H9 (cell line): Measurements from ENCODE around the gene HRC. TPM values are rescaled to one million over a fixed set of nuclear protein-coding genes. Genes with fewer than 3 reads are reported as not detected.

Experiments
- DNase-seq: peaks from one replicate; pipeline ENCODE4 v3.0.0-alpha.2; 2017
- H2AFZ ChIP-seq: one replicate; pipeline ENCODE4 v1.6.1; 2013; ENCODE audit warnings: mild to moderate bottlenecking, low read length, control low read depth, moderate library complexity
- H2AK5ac ChIP-seq: 2 replicates; pipeline ENCODE4 v1.6.1; 2013; ENCODE audit warnings: low read length, control low read depth, mixed read lengths; ENCODE audit not compliant: insufficient read length
- H2BK120ac ChIP-seq: one replicate; pipeline ENCODE4 v1.6.1; 2013; ENCODE audit warnings: low read depth, mild to moderate bottlenecking, low read length, control low read depth, inconsistent platforms; ENCODE audit not compliant: poor library complexity, severe bottlenecking
- H2BK12ac ChIP-seq: 2 replicates; pipeline ENCODE4 v1.6.1; 2013; ENCODE audit warnings: low read length, control low read depth, mixed read lengths, low read depth; ENCODE audit not compliant: insufficient read length
- H2BK15ac ChIP-seq: 2 replicates; pipeline ENCODE4 v1.6.1; 2013; ENCODE audit warnings: low read depth, low read length, control low read depth
- H2BK20ac ChIP-seq: one replicate; pipeline ENCODE4 v1.6.1; 2013; ENCODE audit warnings: low read depth, mild to moderate bottlenecking, low read length, control low read depth, inconsistent platforms; ENCODE audit not compliant: poor library complexity, severe bottlenecking
- H2BK5ac ChIP-seq: 2 replicates; pipeline ENCODE4 v1.6.1; 2013; ENCODE audit warnings: low read length, control low read depth, mixed read lengths; ENCODE audit not compliant: insufficient read length
- H3K14ac ChIP-seq: 2 replicates; pipeline ENCODE4 v1.6.1; 2013; ENCODE audit warnings: low read length, control low read depth; ENCODE audit not compliant: insufficient read depth
- H3K18ac ChIP-seq: 2 replicates; pipeline ENCODE4 v1.6.1; 2013; ENCODE audit warnings: low read depth, mild to moderate bottlenecking, mixed read lengths, low read length, control low read depth; ENCODE audit not compliant: insufficient read length
- H3K23ac ChIP-seq: 2 replicates; pipeline ENCODE4 v1.6.1; 2013; ENCODE audit warnings: low read length, control low read depth, mixed read lengths, low read depth; ENCODE audit not compliant: insufficient read length
- H3K23me2 ChIP-seq: 2 replicates; pipeline ENCODE4 v1.6.1; 2013; ENCODE audit warnings: low read depth, mild to moderate bottlenecking, mixed read lengths, low read length, control low read depth; ENCODE audit not compliant: insufficient read length, poor library complexity, severe bottlenecking
- H3K27ac ChIP-seq: 2 replicates; pipeline ENCODE4 v1.5.1; 2013; ENCODE audit warnings: low read length, control low read depth, mixed read lengths, low read depth; ENCODE audit not compliant: insufficient read length
- H3K27me3 ChIP-seq: 2 replicates; pipeline ENCODE4 v1.6.1; 2013; ENCODE audit warnings: low read length, control low read depth, inconsistent platforms; ENCODE audit not compliant: insufficient read depth
- H3K4ac ChIP-seq: 2 replicates; pipeline ENCODE4 v1.6.1; 2013; ENCODE audit warnings: low read depth, mild to moderate bottlenecking, control low read depth, inconsistent platforms, low read length, moderate library complexity
- H3K4me1 ChIP-seq: 2 replicates; pipeline ENCODE4 v1.6.1; 2013; ENCODE audit warnings: low read length, control low read depth, inconsistent platforms; ENCODE audit not compliant: insufficient read depth
- H3K4me2 ChIP-seq: 2 replicates; pipeline ENCODE4 v1.6.1; 2013; ENCODE audit warnings: low read length, control low read depth, mixed read lengths; ENCODE audit not compliant: insufficient read length, insufficient read depth
- H3K56ac ChIP-seq: 2 replicates; pipeline ENCODE4 v1.6.1; 2013; ENCODE audit warnings: low read depth, mild to moderate bottlenecking, mixed read lengths, low read length, control low read depth; ENCODE audit not compliant: insufficient read length
- H3K79me1 ChIP-seq: 2 replicates; pipeline ENCODE4 v1.6.1; 2013; ENCODE audit warnings: low read depth, mild to moderate bottlenecking, moderate library complexity, low read length, control low read depth, inconsistent platforms; ENCODE audit not compliant: insufficient read depth, poor library complexity, severe bottlenecking
- H3K79me2 ChIP-seq: 2 replicates; pipeline ENCODE4 v1.6.1; 2013; ENCODE audit warnings: low read length, control low read depth, inconsistent platforms; ENCODE audit not compliant: insufficient read depth
- H3K9ac ChIP-seq: 2 replicates; pipeline ENCODE4 v1.6.1; 2013; ENCODE audit warnings: low read length, control low read depth, mixed read lengths; ENCODE audit not compliant: insufficient read length; ENCODE audit errors: extremely low read depth
- H3K9me3 ChIP-seq: one replicate; pipeline ENCODE4 v1.6.1; 2013; ENCODE audit warnings: low read depth, low read length, inconsistent platforms; ENCODE audit not compliant: control insufficient read depth
- H3T11ph ChIP-seq: one replicate; pipeline ENCODE4 v1.6.1; 2013; ENCODE audit warnings: mild to moderate bottlenecking, low read length, control low read depth, inconsistent platforms
- H4K20me1 ChIP-seq: one replicate; pipeline ENCODE4 v1.6.1; 2013; ENCODE audit not compliant: control insufficient read depth, insufficient read length, insufficient read depth
- H4K5ac ChIP-seq: 2 replicates; pipeline ENCODE4 v1.6.1; 2013; ENCODE audit warnings: low read depth, mild to moderate bottlenecking, mixed read lengths, low read length, control low read depth; ENCODE audit not compliant: insufficient read length
- H4K8ac ChIP-seq: replicated peaks from 2 replicates; pipeline ENCODE4 v1.6.1; 2013; ENCODE audit warnings: low read length, control low read depth, mixed read lengths, low read depth; ENCODE audit not compliant: insufficient read length
- H4K91ac ChIP-seq: 2 replicates; pipeline ENCODE4 v1.6.1; 2013; ENCODE audit warnings: low read depth, mild to moderate bottlenecking, moderate library complexity, mixed read lengths, low read length, control low read depth; ENCODE audit not compliant: insufficient read length
- H3K27ac Mint-ChIP-seq, 3 experiments: 2 replicates in 2 of 3; 3 replicates in 1 of 3; pipeline ENCODE4 v1.8.0; 2020 to 2021; ENCODE audit warnings: mixed read lengths in 3 of 3, mild to moderate bottlenecking in 1 of 3, moderate library complexity in 1 of 3
- H3K27me3 Mint-ChIP-seq: 2 replicates; pipeline ENCODE4 v1.8.0; 2021; ENCODE audit warnings: low read depth, mild to moderate bottlenecking, moderate library complexity, mixed read lengths
- H3K36me3 Mint-ChIP-seq, 3 experiments: 2 replicates in 2 of 3; 3 replicates in 1 of 3; pipeline ENCODE4 v1.8.0; 2020 to 2021; ENCODE audit warnings: low read depth in 3 of 3, mixed read lengths in 3 of 3; ENCODE audit not compliant: insufficient read depth in 1 of 3
- H3K4me1 Mint-ChIP-seq, 2 experiments: 2 replicates each; pipeline ENCODE4 v1.8.0; 2020; ENCODE audit warnings: mixed read lengths in 2 of 2
- H3K4me3 Mint-ChIP-seq, 2 experiments: 2 replicates in 1 of 2; 3 replicates in 1 of 2; pipeline ENCODE4 v1.8.0; 2020 to 2021; ENCODE audit warnings: mild to moderate bottlenecking in 2 of 2, mixed read lengths in 2 of 2, moderate library complexity in 1 of 2
- H3K9me3 Mint-ChIP-seq, 2 experiments: 2 replicates in 1 of 2; 3 replicates in 1 of 2; pipeline ENCODE4 v1.8.0; 2020; ENCODE audit warnings: mild to moderate bottlenecking in 2 of 2, mixed read lengths in 2 of 2, moderate library complexity in 1 of 2
- WGBS: extraction: QIAGEN DNeasy Blood & Tissue Kit; methylation state at CpG from one replicate; pipeline ENCODE4 v1.1.7; 2013; ENCODE audit warnings: missing lambda C conversion rate, low lambda C conversion rate, mixed read lengths; ENCODE audit not compliant: insufficient read length; ENCODE audit errors: extremely low coverage; 5-methylcytosine and 5-hydroxymethylcytosine counted together
- total RNA-seq: library from RNA; stranded (reverse); gene quantifications from 2 replicates; pipeline ENCODE4 v1.2.1, GENCODE V29; 2021
- TF ChIP-seq, protein P1 (sequence below): fragments of 200-600 bp; sonication (generic); conservative IDR thresholded peaks from 3 replicates; pipeline ENCODE4 v1.8.0; 2021; ENCODE audit warnings: antibody characterized with exemption, mild to moderate bottlenecking

Gene HRC
- total RNA-seq, 1 experiment from 2014 or later, result 1.8 TPM

DNA sequence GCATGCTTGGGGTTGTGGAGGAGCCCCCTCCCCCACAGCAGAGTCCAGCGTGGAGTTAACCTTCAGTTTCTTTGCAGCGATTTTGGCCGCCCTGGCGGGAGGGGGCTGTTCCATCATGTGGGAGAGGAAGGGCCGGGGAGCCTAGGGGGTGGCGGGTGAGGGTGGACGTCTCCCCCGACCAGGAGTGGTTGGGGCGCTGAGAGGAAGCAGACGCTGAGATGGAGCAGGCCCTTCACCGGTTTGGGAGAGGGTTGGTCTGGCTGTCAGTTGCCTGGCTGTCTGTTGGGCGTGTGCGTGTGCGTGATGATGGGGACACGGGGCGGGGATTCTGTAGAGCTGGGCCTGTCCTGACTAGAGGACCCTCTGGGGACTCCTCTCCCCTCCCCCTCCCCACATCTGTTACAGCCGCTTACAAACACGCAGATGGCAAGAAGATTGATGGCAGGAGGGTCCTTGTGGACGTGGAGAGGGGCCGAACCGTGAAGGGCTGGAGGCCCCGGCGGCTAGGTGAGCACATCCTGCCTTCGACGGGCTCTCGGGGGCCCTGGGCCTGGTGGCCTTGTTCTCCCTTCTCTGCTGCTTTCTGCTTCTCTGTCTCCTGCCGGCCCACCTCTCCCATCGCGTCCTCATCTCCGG, 50.8 kb downstream of the HRC start:
- H3K4ac ChIP-seq, result no peak overlapping the region
- no peak overlapping the region for H3K4me3 Mint-ChIP-seq

More for the DNA sequence above, 50.8 kb downstream of the HRC start:
- Histone ChIP-seq H4K8ac (no peak overlapping the region), H3K23me2 (no peaks in the 10 kb centered on the region), H3K56ac (no peak overlapping the region), H2BK20ac (no peak overlapping the region), H3K9me3 (no peaks in the 10 kb centered on the region), H4K5ac (no peak overlapping the region), H3K79me2 (no peaks in the 10 kb centered on the region), H3K27me3 (no peaks in the 10 kb centered on the region), H2AFZ (no peak overlapping the region), H3K9ac (no peak overlapping the region), H2BK120ac (no peak overlapping the region), H2BK15ac (no peak overlapping the region), H2AK5ac (no peak overlapping the region), H2BK12ac (no peak overlapping the region), H3K79me1 (no peaks in the 10 kb centered on the region), H3K23ac (no peak overlapping the region), H3T11ph (no peak overlapping the region), H2BK5ac (no peak overlapping the region), H3K14ac (no peak overlapping the region), H4K20me1 (no peaks in the 10 kb centered on the region), H3K4me2 (no peak overlapping the region), H3K18ac (no peak overlapping the region), H3K27ac (no peak overlapping the region), H3K4me1 (no peaks in the 10 kb centered on the region), H4K91ac (no peak overlapping the region)
- TF ChIP-seq, protein P1, sequence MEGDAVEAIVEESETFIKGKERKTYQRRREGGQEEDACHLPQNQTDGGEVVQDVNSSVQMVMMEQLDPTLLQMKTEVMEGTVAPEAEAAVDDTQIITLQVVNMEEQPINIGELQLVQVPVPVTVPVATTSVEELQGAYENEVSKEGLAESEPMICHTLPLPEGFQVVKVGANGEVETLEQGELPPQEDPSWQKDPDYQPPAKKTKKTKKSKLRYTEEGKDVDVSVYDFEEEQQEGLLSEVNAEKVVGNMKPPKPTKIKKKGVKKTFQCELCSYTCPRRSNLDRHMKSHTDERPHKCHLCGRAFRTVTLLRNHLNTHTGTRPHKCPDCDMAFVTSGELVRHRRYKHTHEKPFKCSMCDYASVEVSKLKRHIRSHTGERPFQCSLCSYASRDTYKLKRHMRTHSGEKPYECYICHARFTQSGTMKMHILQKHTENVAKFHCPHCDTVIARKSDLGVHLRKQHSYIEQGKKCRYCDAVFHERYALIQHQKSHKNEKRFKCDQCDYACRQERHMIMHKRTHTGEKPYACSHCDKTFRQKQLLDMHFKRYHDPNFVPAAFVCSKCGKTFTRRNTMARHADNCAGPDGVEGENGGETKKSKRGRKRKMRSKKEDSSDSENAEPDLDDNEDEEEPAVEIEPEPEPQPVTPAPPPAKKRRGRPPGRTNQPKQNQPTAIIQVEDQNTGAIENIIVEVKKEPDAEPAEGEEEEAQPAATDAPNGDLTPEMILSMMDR, result no peak
- peaks cover 0 to 2% of the 10 kb centered on the region in 2 experiments; a peak in 2 of 5 replicates for H3K9me3 Mint-ChIP-seq
- H3K27me3 Mint-ChIP-seq, result no peaks in the 10 kb centered on the region; the same call in 1 of the 2 replicates
- H3K27ac Mint-ChIP-seq, result peak overlapping the region in 2 of 3 experiments; percentile 61 to 90; a peak in 4 of 7 replicates
- DNase-seq, result no peak
- WGBS, result no CpG with 5 or more reads among the region's 30 CpGs
- peaks cover 6 to 32% of the 10 kb centered on the region in 2 experiments for H3K4me1 Mint-ChIP-seq
- peaks cover 59 to 88% (median 86%) of the 10 kb centered on the region in 3 experiments for H3K36me3 Mint-ChIP-seq
